Heart left ventricle (tissue), 16 donors: ENCODE data around the gene MEGF11. TPM values are rescaled to one million over a fixed set of nuclear protein-coding genes. Genes with fewer than 3 reads are reported as not detected.

Experiments used
- ATAC-seq, 4 donors: fragments of 200-7000 bp; cut with Tn5 transposase; one replicate each; pipeline ENCODE4 v1.9.1; 2020 to 2022; ENCODE audit warnings: moderate library complexity in 4 of 4, mild to moderate bottlenecking in 3 of 4, moderate number of reproducible peaks in 1 of 4
- DNase-seq, 5 donors: peaks; one replicate each; pipeline ENCODE4 v3.0.0-alpha.2; 2020
- H3K27ac ChIP-seq, 12 donors: fragments of 200-600 bp; sonication (generic) in 4 of 12; one replicate each; pipeline versions ENCODE4 v1.5.0 to v1.8.0; 2016 to 2022; ENCODE audit warnings: mild to moderate bottlenecking in 2 of 12
- H3K27me3 ChIP-seq, 9 donors: fragments of 200-600 bp; sonication (generic) in 2 of 9; one replicate each; pipeline versions ENCODE4 v1.5.1 to v1.8.0; 2016 to 2022; ENCODE audit warnings: mild to moderate bottlenecking in 3 of 9
- H3K36me3 ChIP-seq, 9 donors: fragments of 200-600 bp; sonication (generic) in 2 of 9; one replicate each; pipeline versions ENCODE4 v1.5.0 to v1.8.0; 2018 to 2022; ENCODE audit warnings: mild to moderate bottlenecking in 2 of 9
- H3K4me1 ChIP-seq, 12 donors: fragments of 200-600 bp; sonication (generic) in 4 of 12; one replicate each; pipeline versions ENCODE4 v1.5.0 to v1.8.0; 2016 to 2022; ENCODE audit warnings: mild to moderate bottlenecking in 3 of 12
- H3K4me3 ChIP-seq, 12 donors: fragments of 200-600 bp; sonication (generic) in 4 of 12; one replicate each; pipeline versions ENCODE4 v1.5.0 to v1.8.0; 2017 to 2022; ENCODE audit warnings: mild to moderate bottlenecking in 9 of 12, moderate library complexity in 4 of 12
- H3K9me3 ChIP-seq, 12 donors: fragments of 200-600 bp; sonication (generic) in 4 of 12; one replicate each; pipeline versions ENCODE4 v1.5.0 to v1.8.0; 2016 to 2022; ENCODE audit warnings: mild to moderate bottlenecking in 1 of 12
- POLR2A ChIP-seq, 2 donors: fragments of 450-650 bp; IDR thresholded peaks; one replicate each; pipeline ENCODE4 v1.6.1; 2017; ENCODE audit warnings: antibody characterized with exemption in 2 of 2, mild to moderate bottlenecking in 2 of 2, moderate library complexity in 2 of 2
- WGBS, 4 donors: extraction: QIAGEN DNeasy Blood & Tissue Kit in 2 of 4; methylation state at CpG; one replicate each; pipeline versions ENCODE4 v1.1.5 to v1.1.7; 2013 to 2018; 5-methylcytosine and 5-hydroxymethylcytosine counted together
- intact Hi-C, 10 donors: fragments of 100-400 bp; cut with DNase I; formaldehyde crosslinking; loops; one replicate each; pipeline versions ENCODE4 v1.11.1 to v1.14.2; 2022
- polyA plus RNA-seq, 2 donors: library from polyadenylated mRNA; stranded (reverse); fragments of 200-250 nt; gene quantifications; one replicate each; pipeline ENCODE4 v1.2.3, GENCODE V29; 2013
- total RNA-seq, 9 donors: library from RNA; depleted of rRNA in 2 of 9; stranded (reverse); fragments of >200 nt in 2 of 9; fragmentation: NEBNext Ultra II Directional in 3 of 9; extraction: Animal tissue kit (Norgen Biotek cat#: 25700) in 3 of 9; gene quantifications; one replicate each; pipeline versions ENCODE4 v1.1.0 to v1.2.4, GENCODE V29; 2016 to 2023
- TF ChIP-seq, protein P1 (sequence below), 12 donors: fragments of 200-600 bp; sonication (generic) in 4 of 12; IDR thresholded peaks; one replicate each; pipeline versions ENCODE4 v1.5.0 to v1.8.0; 2018 to 2022; ENCODE audit warnings: antibody characterized with exemption in 12 of 12, mild to moderate bottlenecking in 5 of 12
- donor health status: ischemic (EF 13 %, LVEDD 7.1; RV severe dilation, severe dysfunction).
- donor health status: healthy with polysubstance abuse.
- donor health status: DM: no; HTN: yes; CAD: no.
- donor health status: DM: no; HTN: no; CAD: no.
- donor health status: ischemic (EF 25% LVEDD 6.9; RV normal size, moderate dysfunction).
- donor health status: ischemic (EF 25% LVEDD 5.7; RV mildly dilated, moderate dysfunction).
- donor health status: healthy.
- donor health status: DM: yes; HTN: yes; CAD: no.
- donor health status: ischemic (EF 35%, LVEDD 5.7; RV mildly dilated, moderate dysfunction).
- donor health status: nonischemic (EF 11% LVEDD 7.7; RV severe dilation, severe dysfunction).
- donor health status: DM: yes; HTN: yes; CAD: no.
- donor health status: PGD.
- donor health status: ischemic (EF 29% LVEDD 5.4; RV normal size, mild dysfunction).
- donor health status: nonischemic (EF 23%, LVEDD 6.1; RV moderate dilation, normal function).

Gene MEGF11
- total and polyA plus RNA-seq, 11 donors: 0.07 TPM; not detected in 10

DNA sequence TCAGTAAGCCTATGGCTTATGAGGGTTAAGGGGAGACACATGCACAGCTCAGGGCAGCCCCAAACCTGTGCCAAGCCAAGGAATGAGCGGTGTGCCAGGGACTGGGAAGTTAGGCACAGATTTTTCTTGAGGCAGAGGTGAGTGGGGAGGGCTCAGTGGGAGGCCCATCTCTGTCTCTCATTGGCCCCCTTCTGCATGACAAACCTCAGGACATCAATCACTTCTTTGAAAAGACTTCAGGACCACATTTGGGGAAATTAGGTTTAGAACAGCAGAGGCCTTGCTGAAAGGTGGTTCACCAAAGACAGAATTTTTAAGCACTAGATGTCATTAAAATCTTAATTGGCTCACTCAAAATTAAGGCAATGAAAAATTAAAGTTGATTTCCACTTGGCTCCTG, 327.1 kb downstream of the MEGF11 start:
- DNase-seq (no peak), ATAC-seq (no peak)
- Histone ChIP-seq H3K36me3 (no peaks in the 10 kb centered on the region), H3K4me1 (no peaks in the 10 kb centered on the region), H3K27me3 (no peaks in the 10 kb centered on the region), H3K4me3 (no peak overlapping the region), H3K9me3 (no peaks in the 10 kb centered on the region), H3K27ac (no peak overlapping the region)
- TF ChIP-seq POLR2A (IDR thresholded peaks at IDR 0.05): no peak
- TF ChIP-seq, protein P1, sequence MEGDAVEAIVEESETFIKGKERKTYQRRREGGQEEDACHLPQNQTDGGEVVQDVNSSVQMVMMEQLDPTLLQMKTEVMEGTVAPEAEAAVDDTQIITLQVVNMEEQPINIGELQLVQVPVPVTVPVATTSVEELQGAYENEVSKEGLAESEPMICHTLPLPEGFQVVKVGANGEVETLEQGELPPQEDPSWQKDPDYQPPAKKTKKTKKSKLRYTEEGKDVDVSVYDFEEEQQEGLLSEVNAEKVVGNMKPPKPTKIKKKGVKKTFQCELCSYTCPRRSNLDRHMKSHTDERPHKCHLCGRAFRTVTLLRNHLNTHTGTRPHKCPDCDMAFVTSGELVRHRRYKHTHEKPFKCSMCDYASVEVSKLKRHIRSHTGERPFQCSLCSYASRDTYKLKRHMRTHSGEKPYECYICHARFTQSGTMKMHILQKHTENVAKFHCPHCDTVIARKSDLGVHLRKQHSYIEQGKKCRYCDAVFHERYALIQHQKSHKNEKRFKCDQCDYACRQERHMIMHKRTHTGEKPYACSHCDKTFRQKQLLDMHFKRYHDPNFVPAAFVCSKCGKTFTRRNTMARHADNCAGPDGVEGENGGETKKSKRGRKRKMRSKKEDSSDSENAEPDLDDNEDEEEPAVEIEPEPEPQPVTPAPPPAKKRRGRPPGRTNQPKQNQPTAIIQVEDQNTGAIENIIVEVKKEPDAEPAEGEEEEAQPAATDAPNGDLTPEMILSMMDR (IDR thresholded peaks at IDR 0.05): no peak
- intact Hi-C loops: no loop called here
- WGBS, 4 donors: 98 to 100% (median 100%) methylated on average over 1 of the region's 1 CpG

- 94 to 100% (median 97%) methylated on average over 1 of the region's 1 CpG for WGBS, 4 donors
- no peak overlapping the region for H3K4me3 ChIP-seq
- H3K27ac ChIP-seq: no peak overlapping the region
- no peak for ATAC-seq
- peaks cover 0 to 5% (median 0%) of the 10 kb centered on the region in 12 donors for H3K4me1 ChIP-seq
- no peaks in the 10 kb centered on the region for H3K9me3 ChIP-seq
- no peak for DNase-seq
- no peaks in the 10 kb centered on the region for H3K36me3 ChIP-seq
- intact Hi-C loops: no loop called here
- H3K27me3 ChIP-seq: no peaks in the 10 kb centered on the region
- TF ChIP-seq POLR2A (IDR thresholded peaks at IDR 0.05): no peak
- TF ChIP-seq, protein P1 (IDR thresholded peaks at IDR 0.05): no peak
Measured at GRCh38 chr15:65925338-65925737, 328.2 kb downstream of the MEGF11 start.

GRCh38 chr15:65924004-65924403, 329.5 kb downstream of the MEGF11 start:
- Histone ChIP-seq H3K4me1 (peaks cover 0 to 9% (median 0%) of the 10 kb centered on the region in 12 donors), H3K36me3 (peaks cover 0 to under 1% (median 0%) of the 10 kb centered on the region in 9 donors), H3K4me3 (no peak overlapping the region), H3K27me3 (no peaks in the 10 kb centered on the region), H3K27ac (no peak overlapping the region), H3K9me3 (no peaks in the 10 kb centered on the region)
- WGBS, 4 donors: 77 to 93% (median 82%) methylated on average over 3 of the region's 3 CpGs
- no peak for TF ChIP-seq POLR2A (IDR thresholded peaks at IDR 0.05)
- TF ChIP-seq, protein P1 (IDR thresholded peaks at IDR 0.05): no peak
- DNase-seq (no peak), ATAC-seq (no peak)
- intact Hi-C loops: no loop called here

GRCh38 chr15:65923264-65923663, 330.3 kb downstream of the MEGF11 start:
- H3K4me1 ChIP-seq: peaks cover 0 to 9% (median 0%) of the 10 kb centered on the region in 12 donors
- H3K36me3 ChIP-seq: peaks cover 0 to 3% (median 0%) of the 10 kb centered on the region in 9 donors
- no peak overlapping the region for H3K27ac ChIP-seq
- intact Hi-C loops: no loop called here
- no peak for ATAC-seq
- 82 to 87% (median 84%) methylated on average over 5 of the region's 5 CpGs for WGBS, 4 donors
- no peak for DNase-seq
- no peak overlapping the region for H3K4me3 ChIP-seq
- TF ChIP-seq, protein P1 (IDR thresholded peaks at IDR 0.05): no peak
- TF ChIP-seq POLR2A (IDR thresholded peaks at IDR 0.05): no peak
- H3K27me3 ChIP-seq: no peaks in the 10 kb centered on the region
- no peaks in the 10 kb centered on the region for H3K9me3 ChIP-seq
